Measurements from ENCODE around the gene TBCC.

GRCh38 chr6:42769836-42770235, 23.9 kb upstream of the TBCC start:
- TF ChIP-seq, protein P1, sequence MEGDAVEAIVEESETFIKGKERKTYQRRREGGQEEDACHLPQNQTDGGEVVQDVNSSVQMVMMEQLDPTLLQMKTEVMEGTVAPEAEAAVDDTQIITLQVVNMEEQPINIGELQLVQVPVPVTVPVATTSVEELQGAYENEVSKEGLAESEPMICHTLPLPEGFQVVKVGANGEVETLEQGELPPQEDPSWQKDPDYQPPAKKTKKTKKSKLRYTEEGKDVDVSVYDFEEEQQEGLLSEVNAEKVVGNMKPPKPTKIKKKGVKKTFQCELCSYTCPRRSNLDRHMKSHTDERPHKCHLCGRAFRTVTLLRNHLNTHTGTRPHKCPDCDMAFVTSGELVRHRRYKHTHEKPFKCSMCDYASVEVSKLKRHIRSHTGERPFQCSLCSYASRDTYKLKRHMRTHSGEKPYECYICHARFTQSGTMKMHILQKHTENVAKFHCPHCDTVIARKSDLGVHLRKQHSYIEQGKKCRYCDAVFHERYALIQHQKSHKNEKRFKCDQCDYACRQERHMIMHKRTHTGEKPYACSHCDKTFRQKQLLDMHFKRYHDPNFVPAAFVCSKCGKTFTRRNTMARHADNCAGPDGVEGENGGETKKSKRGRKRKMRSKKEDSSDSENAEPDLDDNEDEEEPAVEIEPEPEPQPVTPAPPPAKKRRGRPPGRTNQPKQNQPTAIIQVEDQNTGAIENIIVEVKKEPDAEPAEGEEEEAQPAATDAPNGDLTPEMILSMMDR (IDR thresholded peaks at IDR 0.05), result no peak
- TF ChIP-seq EZH2 (IDR thresholded peaks at IDR 0.05) (no peak), EZH2phosphoT487 (IDR thresholded peaks at IDR 0.05) (no peak)
